PC-3 (cell line): ENCODE data around the gene ELP6.

Experiments
- EZH2 ChIP-seq: fragments of 300-600 bp; sonication (generic); IDR thresholded peaks from one replicate; pipeline ENCODE4 v1.6.1; 2017; ENCODE audit warnings: antibody characterized with exemption, mild to moderate bottlenecking, low read length; ENCODE audit not compliant: unreplicated experiment
- TF ChIP-seq, protein P1 (sequence below): fragments of 300-600 bp; sonication (generic); conservative IDR thresholded peaks from 2 replicates; pipeline ENCODE4 v1.5.1; 2017; ENCODE audit warnings: antibody characterized with exemption, low read depth, mild to moderate bottlenecking, low read length

DNA sequence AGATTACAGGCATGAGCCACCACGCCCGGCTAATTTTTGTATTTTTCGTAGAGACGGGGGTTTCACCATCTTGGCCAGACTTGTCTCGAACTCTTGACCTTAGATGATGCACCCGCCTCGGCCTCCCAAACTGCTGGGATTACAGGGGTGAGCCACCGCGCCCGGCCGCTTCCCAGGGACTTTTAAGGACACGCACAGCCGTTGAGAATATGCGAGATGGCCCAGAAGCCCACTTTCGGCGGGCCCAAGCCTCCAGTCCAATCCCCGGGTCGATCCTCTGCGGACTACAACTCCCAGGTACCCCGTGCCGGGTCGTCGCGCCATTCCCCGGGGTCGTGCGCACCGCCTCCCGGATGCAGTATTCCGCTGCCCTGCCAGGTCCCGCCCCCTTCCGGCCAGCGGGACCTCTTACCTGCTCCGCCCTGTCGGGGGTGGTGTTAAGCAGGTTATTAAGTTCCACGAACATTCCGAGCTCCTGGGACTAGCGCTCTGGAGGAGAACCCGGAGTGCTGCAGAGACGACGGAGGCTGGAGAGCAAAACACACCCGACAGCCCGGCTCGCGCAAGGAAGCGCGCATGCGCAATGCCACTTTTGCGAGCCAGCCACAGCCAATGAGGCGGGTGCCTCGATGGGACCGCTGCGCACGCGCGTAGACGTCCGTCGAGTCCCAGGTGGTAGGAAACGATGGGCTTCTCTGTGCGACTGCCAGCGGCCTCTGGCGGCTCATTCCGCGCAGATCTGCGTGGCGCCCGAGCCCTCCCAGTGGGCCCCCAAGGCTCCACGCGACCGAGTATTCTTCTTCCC is at the start of gene ELP6:
- TF ChIP-seq, protein P1, sequence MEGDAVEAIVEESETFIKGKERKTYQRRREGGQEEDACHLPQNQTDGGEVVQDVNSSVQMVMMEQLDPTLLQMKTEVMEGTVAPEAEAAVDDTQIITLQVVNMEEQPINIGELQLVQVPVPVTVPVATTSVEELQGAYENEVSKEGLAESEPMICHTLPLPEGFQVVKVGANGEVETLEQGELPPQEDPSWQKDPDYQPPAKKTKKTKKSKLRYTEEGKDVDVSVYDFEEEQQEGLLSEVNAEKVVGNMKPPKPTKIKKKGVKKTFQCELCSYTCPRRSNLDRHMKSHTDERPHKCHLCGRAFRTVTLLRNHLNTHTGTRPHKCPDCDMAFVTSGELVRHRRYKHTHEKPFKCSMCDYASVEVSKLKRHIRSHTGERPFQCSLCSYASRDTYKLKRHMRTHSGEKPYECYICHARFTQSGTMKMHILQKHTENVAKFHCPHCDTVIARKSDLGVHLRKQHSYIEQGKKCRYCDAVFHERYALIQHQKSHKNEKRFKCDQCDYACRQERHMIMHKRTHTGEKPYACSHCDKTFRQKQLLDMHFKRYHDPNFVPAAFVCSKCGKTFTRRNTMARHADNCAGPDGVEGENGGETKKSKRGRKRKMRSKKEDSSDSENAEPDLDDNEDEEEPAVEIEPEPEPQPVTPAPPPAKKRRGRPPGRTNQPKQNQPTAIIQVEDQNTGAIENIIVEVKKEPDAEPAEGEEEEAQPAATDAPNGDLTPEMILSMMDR: peak; percentile 58
- no peak for TF ChIP-seq EZH2
